ENCODE measurements around the gene ANKRD44.
"Not testable (repeated sequence)": the region's sequence is repeated elsewhere in the genome, so short reads cannot be mapped to it uniquely, and the experiment has no call there.

The ANKRD44 gene

DNA sequence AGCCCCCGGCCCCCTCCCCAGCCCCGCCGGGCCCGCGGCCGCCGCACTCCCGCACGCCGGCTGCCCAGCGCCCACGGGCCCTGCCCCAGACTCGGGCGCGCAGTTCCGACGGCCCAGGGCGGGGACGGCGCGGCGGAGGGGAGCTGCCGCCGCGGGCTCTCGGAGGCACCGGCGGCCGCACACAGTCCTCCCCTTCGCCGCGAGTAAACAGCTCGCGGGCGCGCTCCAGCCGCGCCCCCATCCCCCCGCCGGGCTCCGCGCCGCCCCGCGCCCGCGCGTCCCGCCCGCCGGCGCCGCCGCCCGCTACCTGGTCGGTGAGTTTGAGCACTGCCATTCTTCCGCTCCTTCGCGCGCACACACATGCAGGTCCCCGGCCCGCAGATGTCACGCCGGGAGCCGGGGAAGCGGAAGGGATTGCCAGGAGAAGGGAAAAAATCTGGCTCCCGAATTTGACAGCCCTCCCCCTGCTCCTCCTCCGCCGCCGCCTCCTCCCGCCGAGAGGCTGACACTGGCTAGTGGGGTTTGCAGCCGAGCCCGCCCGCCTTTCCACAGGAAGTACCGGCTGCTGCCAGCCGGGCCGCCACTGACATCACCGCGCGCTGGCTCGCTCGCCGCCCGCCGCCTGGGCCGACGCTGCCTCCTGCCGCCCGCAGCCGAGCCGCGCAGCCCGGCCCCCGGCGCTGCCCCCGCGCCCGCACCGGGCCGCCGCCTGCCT, at the start of gene ANKRD44:
TSS of gene ANKRD44 (minus strand) at position 510 of the 715 bp plus-strand sequence. CDS start at position 334, 176 bp downstream.
- peak; percentile 83 to 92 for DNase-seq

DNA sequence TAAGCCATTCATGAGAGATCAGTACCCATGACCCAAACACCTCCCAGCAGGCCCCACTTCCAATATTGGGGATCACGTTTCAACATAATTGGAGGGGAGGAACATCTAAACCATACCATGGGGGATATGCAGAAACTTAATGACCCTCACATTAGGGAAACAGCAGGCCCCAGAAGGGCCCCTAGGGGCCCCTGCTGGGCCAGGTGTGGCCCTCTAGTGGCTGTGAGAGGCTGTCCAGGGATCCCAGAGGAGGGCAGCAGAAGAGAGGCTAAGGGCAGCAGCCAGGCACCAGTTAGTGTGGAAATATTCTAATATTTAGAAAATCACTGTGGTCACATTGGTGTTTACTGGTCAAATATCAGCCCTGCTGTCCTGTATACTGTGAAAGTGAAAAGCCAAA, 49.3 kb upstream of the ANKRD44 start:
- DNase-seq: no peak

DNA sequence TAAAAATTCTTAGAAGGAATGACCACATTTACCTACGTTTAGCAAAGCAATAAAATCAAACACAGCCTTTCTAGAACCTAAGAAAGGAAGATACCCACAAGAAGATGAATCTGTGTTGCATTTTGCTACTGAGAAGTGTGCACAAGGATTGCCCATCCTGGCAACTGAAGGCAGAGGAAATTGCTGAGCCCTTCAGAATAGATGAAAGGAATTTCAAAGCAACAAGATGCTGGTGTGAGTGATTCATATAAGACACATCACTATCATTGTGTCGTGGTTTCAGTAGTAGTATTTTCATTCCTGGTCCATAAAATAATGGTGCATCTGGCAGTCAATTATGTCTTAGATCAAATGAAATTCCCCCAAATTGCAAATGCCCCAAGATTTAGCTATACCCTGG, 48.4 kb upstream of the ANKRD44 start:
- DNase-seq: no peak

DNA sequence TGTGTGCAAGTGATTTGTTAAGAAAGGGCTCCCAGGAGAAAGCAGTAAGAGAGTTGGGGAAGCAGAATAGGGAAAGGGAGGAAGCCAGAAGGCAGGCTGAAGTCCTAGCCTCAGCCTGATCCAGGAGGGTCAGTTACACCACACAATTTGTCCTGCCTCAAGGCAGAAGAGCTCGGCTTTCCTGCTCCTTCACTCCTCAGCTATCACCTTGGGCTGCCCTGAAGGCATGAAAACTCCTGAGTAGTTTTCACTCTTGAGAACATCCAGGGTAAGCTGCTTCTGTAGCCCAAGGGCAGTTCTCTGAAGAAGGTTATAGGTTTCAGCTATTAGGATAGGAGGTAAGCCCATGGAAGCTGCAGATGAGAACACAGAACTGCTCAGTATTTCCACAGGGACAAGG, 47.4 kb upstream of the ANKRD44 start:
- no peak for DNase-seq

DNA sequence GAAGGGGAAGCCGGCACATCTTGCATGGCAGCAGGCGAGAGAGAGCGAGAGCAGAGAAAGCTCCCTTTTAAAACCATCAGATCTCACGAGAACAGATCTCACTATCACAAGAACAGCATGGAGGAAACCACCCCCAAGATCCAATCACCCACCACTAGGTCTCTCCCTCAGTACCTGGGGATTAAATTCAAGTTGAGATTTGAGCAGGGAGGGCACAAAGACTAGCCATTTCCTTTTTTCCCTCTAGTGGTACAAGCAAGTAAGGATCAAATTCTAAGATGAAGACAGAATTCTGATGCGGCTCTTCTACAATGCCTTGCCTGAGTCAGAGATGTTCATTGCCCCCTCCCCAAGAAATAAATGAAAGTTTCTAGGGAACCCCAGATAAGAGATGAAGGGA, 45.6 kb upstream of the ANKRD44 start:
- no peak for DNase-seq

DNA sequence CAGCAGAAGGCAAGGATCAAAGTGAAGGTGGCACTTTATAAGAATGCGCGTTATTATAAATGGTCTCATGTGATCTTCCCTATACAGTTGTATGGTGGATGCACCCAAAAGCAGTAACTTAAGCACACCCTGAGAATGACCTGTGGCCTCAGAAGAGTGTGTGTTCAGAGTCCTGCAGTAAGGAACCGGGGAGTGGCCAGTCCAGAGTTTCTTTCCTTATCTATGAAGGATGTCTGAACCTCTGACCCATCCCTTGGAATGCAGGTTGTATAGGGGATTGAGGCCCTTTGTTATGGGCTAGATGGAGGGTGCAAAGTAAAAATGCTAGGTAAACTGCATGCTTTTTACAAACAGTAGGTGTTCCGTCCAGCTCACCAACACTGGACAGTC, 43.6 kb upstream of the ANKRD44 start:
- DNase-seq: no peak

DNA sequence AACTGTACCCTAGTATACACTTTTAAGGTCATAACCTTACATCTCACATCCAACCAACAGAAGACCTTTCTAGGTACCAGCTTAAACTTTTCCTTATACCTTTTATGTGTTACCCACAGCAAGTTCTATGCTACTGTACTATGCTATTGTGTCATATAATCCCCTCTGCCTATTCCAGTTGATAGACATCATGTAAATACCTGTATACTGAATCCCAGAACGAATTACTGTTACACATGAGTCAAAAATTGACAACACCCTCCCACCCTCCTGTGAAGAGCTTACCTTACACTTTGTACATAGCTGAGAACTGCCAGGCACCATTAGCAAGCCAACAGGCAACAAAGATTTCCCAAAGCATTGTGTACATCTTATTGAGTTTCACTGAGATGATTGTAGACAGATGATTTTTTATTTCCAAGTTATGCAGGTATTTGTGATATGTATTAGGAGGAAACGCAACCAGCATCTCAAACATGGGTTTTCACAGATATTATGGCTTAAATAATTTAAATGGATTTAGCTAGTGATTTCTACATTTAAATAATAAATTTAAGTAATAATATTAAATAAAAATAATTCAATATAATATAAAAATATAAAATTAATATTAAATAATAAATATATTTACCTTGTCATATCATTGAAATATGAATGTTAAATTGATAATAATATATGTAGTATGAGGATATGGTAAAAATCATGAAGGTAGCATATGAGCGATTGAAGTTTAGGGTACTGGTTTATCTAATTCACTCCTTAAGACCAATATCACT, 43.0 kb upstream of the ANKRD44 start:
- DNase-seq: no peak

DNA sequence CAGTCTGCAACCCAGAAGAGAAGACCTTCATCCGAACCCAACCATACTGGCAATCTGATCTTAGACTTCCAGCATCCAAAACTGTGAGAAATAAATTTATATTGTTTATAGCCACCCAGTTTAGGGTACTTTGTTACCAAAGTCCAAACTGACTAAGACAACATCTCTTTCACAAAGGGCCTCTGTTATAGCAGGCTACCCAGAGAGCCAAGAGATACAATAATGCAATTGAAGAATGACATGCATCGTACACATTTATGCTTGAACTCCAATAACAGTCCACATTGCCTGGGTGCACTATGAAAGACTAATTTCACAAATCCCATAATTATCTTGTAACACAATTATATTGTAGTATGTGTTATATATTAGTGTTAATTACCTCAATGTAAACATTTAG, 39.1 kb upstream of the ANKRD44 start:
- DNase-seq: no peak

DNA sequence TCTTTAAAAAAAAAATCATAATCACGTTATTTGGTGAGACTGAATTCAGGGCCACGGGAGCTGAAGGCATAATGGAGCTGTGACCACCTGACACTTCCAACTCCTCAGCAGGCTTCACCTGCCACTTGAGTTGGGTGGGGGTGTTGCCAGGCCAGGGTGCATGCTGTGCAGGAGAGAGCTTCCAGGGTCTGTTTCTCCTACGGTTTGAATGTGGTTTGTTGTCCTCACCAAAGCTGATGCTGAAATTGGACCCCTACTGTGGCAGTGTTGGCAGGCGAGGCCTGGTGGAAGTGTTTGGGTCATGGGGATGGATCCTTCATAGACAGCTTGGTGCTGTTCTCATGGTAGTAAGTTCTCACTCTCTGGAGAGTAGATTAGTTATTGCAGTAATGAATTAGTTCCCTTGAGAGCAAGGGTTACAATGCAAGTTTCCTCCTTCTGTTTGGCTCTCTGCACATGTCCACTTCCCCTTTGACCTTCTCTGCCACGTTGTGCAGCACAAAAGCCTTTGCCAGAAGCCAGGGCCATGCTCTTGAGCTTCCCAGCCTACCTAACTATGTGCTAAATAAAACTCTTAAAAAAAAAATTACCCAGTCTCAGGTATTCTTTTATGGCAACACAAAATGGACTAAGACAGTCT, 38.3 kb upstream of the ANKRD44 start:
- no peak for DNase-seq

DNA sequence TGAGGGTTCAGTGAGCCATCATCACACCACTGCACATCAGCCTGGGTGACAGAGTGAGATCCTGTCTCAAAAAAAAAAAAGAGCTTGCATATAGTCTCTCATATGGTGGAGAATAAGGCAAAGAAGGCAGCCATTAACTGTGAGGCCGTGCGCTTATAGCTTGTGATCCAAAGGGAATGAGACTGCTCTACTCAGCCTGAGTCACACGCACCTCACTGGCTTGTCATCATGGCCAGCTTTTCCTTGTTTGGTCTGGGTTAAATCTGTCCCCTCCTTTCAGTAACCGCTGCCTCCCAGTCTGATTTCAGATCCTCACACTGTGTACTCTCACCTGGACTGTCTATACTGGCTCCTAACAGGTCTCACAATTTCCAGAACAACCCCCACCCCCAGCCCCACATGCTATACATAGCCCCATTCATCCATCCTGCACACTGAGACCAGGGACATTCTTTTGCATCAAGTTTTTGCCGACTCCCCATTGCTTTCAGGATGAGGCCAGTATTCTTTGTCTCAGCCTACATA, 35.3 kb upstream of the ANKRD44 start:
- no peak for DNase-seq

DNA sequence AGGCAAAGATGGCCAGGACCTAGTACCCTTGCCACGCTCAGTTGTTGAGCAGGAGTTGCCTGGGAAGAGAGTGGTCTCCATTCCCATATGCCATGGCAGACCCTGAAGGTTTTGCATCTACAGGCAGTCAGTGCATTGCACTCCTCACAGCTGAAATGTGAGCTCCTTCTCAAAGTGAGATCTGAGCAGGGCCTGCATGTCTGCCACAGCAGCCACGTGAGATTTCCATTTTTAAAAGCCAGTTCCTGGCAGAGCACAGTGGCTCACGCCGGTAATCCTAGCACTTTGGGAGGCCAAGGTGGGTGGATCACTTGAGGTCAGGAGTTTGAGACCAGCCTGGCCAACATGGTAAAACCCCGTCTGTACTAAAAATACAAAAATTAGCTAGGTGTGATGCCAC, 33.4 kb upstream of the ANKRD44 start:
- not testable (repeated sequence) for DNase-seq

DNA sequence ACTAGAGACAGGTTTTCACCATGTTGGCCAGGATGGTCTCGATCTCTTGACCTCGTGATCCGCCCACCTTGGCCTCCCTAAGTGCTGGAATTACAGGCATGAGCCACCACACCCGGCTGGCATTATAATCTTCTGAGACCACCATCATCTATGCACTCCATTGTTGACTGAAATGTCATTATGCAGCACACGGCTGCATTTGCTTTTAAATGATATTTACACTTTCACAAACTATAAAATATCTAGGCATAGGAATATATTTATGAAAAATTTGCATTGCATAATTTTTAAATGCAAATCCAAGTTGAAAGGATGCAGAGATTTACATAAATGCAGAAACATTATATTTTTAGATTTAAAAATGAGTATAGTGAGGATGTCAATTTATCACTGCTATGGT, 30.0 kb upstream of the ANKRD44 start:
- no peak for DNase-seq

DNA sequence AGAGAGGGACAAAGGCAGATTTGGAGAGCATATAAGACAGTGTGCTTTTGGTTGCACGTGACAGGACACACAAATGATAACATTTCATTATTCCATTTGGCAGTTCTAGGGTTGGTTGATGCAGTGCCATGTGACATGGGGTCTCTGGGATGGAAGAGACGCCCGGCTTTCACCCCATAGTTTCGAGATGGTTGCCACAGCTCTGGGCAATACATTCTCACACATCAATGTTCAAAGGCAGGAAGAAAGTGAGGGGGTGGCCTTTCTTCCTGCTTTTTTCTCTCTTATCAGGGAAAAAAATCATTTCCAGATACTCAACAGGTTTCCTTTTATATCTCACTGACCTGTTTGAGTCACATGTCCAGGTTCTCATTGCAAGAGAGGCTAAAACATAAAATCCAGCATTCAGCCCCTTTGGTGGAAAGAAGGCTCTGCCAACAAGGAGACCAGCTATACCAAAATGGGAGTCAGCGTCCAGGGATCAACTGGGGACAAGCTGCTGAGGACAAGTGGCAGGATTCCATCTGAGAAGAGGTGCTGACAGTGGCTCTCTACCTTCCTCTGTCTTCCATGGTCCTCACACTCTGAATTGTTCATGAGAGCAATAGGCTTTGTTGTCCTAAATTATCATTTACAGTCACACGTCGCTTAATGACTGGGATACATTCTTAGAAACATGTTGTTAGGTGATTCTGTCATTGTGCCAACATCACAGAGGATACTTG, 29.1 kb upstream of the ANKRD44 start:
- DNase-seq: no peak

DNA sequence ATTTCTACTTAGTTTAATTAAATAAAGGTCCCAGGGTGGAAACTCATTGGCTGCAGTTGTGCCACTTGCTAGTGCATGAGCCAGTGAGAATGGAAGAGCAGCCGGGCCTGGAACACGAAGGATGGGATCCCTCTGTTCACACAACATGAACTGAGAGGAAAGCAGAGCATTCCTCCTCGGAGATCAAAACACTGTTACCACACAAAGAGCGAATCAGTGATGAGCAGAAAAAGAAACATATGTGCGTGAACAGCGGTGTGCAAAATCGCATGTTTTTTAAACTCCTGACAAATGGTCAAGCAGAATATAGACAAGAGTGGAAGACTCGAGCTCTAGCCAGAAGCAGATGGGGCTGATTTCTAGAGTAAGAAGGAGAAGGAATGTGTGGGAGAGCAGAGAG, 28.4 kb upstream of the ANKRD44 start:
- DNase-seq: no peak

DNA sequence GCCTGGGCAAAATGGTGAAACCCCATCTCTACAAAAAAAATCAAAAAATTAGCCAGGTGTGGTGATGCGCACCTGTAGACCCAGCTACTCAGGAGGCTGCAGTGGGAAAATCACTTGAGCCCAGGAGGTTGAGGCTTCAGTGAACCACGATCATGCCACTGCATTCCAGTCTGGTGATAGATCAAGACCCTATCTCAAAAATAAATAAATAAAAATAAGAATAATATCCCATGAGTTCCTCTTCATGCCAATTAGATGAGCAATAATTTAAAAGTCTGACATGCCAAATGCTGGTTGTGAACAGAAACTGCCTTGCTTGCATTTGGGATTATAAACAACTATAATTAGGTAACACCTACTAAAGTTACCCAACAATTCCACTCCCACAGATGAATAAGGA, 22.1 kb upstream of the ANKRD44 start:
- DNase-seq: no peak

DNA sequence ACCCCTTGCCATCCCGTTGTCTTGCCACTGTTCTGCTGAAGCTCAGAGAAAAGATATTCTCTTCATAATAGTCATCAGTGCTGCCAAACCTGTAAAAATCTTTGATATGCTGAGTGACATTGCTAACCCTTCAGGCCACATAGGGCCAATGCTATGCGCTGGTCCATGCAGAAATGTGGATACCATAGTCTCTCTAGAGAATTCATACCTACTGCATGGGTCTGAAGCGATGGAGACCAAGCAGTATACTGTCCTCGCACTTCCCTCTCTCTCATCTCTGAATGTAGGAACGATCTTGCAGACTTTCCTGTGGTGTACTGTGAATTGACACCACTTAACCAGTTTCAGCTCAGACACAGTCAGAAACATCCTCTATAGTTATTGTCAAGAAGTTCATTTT, 17.9 kb upstream of the ANKRD44 start:
- no peak for DNase-seq

DNA sequence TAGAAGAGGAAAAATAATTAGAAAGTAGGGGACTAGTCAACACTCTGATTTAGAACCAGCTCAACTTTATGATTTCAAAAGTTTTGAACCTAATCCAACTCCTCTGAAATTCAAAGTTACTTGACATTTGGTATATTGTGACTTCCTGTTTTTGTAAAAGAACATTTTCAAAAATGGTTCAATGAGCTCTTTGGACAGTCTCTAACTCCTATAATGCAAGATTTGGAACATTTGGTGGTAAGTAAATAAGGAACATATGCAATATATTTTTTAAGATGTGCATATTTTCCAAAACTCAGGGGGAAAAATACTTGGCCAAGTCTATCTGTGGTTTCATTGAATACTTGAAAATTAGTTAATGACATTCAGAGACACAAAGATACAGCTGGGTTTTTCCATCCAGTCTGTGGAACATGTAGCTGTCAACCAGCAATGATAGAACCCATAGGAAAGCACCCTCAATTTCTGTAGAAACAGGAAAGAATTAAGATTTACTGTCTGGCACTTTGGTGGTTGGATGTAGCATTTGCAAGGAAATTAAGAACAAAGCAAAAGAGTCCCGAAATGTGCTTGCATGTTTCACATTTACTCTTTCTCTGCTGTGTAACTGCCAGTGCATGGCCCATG, 17.0 kb upstream of the ANKRD44 start:
- DNase-seq: no peak

DNA sequence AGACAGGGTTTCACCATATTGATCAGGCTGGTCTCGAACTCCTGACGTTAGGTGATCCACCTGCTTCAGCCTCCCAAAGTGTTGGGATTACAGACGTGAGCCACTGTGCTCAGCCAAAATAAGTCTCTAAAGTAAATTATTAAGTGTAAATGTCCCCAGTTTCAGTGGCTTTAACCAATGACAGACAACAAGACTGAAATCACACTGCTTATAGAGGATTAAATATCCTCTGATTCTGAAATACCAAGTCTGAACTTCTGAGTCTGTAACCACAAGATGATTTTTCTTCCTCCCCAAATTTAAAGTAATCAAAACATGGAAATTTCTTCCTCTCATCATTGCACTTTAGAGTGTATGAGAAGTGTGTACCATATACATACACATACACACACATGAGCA, 16.5 kb upstream of the ANKRD44 start:
- no peak for DNase-seq

DNA sequence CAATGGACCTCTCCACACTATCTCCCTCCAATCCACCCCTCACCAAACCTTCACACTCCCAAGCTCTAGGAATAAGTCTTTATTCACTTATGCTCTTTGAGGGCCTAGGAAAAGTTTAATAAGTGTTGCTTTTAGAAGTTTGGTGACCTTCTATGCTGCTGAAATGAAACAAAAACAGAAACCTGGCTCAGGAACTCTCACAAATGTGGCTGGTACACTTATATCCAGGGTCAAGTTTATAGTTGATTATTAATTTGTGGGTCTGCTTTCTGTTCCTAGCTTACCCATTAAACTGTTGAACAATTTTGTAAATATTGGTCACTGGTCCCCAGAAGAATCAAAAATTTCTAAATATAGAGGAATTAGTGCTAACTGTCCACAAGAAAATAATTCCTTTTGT, 14.2 kb upstream of the ANKRD44 start:
- DNase-seq: no peak

DNA sequence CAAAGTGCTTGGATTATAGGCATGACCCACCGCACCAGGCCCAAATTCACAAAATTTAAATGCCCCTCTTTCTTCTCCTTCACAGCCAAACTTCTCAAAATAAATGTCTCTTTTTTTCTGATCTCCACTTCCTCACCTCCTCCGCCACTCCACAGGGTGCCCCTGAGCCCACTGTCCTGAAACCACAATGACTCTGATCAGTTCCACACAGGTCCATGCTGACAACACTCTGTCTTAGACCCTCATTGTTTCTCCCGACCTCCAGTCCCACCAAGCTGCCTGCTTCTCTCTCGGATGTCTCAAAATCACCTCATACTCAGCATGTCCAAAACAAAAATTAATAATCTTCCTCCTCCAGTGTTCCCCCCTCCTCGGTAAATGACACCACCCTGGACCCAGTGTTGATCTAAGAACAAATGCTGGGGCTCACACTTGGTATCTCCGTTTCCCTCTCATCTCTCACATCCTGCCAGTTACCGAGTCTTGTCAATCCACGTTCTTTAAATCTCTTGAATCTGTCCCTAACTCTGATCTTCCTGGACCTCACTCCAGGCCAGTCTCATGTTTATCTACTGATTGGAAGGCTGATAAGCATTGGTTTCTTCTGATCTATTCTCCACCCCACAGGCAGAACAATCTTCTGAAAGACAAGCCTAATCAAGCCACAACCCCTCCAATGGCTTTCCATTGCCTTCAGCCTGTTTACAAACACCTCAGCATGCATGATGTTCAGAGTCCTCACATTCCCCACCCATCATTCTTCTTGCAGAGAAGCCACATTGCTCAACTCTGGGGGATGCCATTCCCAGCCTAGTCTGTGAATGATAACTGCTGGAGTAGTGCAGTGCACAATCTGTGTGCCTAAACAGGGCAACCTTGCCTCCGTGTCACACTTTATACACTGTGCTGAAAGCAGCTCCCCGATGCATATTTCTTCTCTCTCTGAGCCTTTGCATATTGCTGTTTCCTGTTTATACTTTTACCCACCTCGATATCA, 12.4 kb upstream of the ANKRD44 start:
- no peak for DNase-seq

DNA sequence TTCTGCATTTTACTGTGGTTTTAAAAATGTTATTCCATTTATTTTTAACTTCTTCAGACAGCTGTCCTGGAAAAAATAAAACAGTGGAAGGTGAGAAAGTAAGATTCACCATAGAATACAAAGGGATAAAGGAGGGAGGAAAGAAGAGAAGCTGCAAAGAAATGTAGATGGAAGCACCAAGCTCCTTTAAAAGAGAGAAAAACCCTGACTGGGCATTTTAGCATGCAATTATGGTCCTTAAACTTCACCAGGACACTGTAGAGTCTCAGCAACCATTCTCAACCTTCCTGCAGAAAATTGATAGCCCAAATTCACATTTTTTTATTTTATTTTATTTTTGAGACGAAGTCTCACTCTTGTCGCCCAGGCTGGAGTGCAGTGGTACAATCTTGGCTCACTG, 11.6 kb upstream of the ANKRD44 start:
- DNase-seq: no peak

Measured in hippocampal formation (tissue), 2 donors.